OCI-LY7 (cell line): ENCODE measurements around the gene FGD3.

Experiments used
- EZH2phosphoT487 ChIP-seq: fragments of 200-600 bp; sonication (generic); IDR thresholded peaks from 2 replicates; pipeline ENCODE4 v1.6.1; 2018; ENCODE audit warnings: low read depth, borderline replicate concordance, mild to moderate bottlenecking, mixed run types, antibody characterized with exemption, low read length, moderate library complexity, mixed read lengths
- TF ChIP-seq, protein P1 (sequence below): fragments of 200-600 bp; sonication (generic); conservative IDR thresholded peaks from 2 replicates; pipeline ENCODE4 v1.5.1; 2014; ENCODE audit warnings: mild to moderate bottlenecking, antibody characterized with exemption, low read length, moderate library complexity, mixed read lengths

DNA sequence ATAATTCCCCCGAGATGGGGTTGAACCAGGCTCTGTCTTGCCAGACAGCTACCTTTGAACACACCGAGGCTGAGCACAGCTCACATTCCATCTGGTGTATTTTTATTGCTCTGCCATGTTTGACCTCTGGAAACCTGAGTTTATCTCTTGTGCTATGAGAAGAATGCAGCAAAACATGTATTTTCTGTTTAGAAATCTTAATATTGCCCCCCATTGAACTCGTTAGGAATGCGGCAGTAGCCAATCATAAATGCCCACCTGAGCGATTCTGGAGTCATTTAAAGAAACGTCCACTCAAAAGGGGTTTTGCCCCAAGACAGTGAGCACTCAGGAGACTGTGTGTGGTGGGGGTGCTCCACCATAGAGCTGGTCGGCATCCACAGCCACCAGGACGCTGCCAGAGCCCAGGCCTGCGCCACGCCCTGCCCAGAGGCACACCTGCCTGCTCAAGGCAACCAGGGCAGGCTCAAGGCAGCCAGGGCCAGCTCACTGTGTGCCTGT lies 26.9 kb downstream of the FGD3 start:
- TF ChIP-seq, protein P1, sequence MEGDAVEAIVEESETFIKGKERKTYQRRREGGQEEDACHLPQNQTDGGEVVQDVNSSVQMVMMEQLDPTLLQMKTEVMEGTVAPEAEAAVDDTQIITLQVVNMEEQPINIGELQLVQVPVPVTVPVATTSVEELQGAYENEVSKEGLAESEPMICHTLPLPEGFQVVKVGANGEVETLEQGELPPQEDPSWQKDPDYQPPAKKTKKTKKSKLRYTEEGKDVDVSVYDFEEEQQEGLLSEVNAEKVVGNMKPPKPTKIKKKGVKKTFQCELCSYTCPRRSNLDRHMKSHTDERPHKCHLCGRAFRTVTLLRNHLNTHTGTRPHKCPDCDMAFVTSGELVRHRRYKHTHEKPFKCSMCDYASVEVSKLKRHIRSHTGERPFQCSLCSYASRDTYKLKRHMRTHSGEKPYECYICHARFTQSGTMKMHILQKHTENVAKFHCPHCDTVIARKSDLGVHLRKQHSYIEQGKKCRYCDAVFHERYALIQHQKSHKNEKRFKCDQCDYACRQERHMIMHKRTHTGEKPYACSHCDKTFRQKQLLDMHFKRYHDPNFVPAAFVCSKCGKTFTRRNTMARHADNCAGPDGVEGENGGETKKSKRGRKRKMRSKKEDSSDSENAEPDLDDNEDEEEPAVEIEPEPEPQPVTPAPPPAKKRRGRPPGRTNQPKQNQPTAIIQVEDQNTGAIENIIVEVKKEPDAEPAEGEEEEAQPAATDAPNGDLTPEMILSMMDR = no peak
- no peak for TF ChIP-seq EZH2phosphoT487
